ENCODE results near the gene TIAL1. TPM values are rescaled to one million over a fixed set of nuclear protein-coding genes. Genes with fewer than 3 reads are reported as not detected.

Gene TIAL1
- total and polyA plus RNA-seq, 3 donors from 2014 or later, result 71.0 to 104 (median 82.3) TPM

DNA sequence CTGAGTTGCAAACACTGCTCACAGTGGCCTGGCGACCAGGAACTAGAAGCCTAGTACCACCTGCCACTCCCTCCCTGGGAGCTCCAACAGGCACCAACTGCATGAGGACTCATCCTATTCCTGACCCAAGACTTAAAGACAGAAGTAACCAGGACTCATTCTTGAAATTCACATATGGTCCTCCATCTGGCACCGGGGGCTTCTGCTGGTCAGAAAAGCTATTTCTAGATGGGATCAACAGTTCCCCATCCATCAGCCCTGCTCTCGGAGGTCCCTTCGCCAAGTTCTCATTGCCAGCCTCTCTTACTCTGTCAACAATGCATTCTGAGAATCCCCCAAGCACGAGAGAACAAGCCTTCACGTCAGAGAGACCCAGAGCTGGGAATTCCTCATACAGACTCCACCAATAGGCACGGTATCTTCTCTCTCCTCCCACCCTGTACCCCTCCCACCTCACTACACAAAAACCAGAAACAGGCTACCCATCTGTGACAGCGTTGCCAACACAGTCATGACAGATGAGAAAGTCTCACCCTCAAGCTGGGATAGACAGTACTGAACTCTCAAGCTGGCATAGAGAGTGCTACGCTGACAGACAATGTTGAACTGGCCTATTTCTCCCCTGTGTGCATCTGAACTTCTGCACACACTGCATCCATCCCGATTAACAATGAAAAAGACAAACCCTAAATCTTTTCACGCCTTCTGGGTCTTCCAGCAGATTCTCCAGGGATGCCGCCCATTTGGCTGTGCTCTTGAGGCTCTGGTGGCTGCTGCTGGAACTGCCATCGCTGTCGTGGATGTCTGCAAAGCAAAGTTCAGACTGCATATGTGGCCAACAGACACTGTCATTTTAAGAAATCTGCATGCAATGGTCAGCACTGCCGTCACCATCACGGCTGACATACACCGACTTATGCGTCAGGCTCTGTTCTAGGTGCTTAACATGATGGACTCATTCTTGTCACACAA, 69.9 kb downstream of the TIAL1 start:
- no peaks in the 10 kb centered on the region for H3K4me1 ChIP-seq
- no peak overlapping the region for H3K27ac ChIP-seq

DNA sequence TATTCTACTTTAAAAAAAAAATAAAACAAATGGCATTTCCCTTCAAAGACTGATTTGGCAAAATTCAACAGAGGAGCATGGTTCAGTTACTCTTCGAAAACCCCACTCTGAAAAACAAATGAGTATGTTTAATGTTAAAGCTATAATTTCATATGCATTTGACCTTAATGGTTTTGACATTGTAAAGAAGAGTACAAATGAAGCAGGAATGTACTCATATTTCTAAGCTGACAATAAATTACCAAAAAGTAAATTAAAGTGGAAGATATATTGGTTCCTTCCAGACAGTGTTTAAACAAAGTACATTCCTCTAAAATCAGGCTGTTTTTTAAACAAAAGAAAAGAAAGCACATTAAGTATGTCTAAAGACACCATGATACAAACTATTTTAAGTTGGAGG, 70.6 kb downstream of the TIAL1 start:
- no peak overlapping the region for H3K27ac ChIP-seq
- no peak for DNase-seq

More for the DNA sequence above, 69.9 kb downstream of the TIAL1 start:
- Histone ChIP-seq H3K9me3 (no peaks in the 10 kb centered on the region), H3K27me3 (no peaks in the 10 kb centered on the region), H3K4me3 (no peak overlapping the region), H3K36me3 (ENCODE audit: low read depth, missing control alignments) (no peaks in the 10 kb centered on the region)
- intact Hi-C loops (cut with DNase I; ENCODE audit: low total_unique reads), result no loop called here
- TF ChIP-seq POLR2A (IDR thresholded peaks at IDR 0.05), result no peak
- TF ChIP-seq, protein P1, sequence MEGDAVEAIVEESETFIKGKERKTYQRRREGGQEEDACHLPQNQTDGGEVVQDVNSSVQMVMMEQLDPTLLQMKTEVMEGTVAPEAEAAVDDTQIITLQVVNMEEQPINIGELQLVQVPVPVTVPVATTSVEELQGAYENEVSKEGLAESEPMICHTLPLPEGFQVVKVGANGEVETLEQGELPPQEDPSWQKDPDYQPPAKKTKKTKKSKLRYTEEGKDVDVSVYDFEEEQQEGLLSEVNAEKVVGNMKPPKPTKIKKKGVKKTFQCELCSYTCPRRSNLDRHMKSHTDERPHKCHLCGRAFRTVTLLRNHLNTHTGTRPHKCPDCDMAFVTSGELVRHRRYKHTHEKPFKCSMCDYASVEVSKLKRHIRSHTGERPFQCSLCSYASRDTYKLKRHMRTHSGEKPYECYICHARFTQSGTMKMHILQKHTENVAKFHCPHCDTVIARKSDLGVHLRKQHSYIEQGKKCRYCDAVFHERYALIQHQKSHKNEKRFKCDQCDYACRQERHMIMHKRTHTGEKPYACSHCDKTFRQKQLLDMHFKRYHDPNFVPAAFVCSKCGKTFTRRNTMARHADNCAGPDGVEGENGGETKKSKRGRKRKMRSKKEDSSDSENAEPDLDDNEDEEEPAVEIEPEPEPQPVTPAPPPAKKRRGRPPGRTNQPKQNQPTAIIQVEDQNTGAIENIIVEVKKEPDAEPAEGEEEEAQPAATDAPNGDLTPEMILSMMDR (IDR thresholded peaks at IDR 0.05), result peak in 1 of 3 experiments; percentile 4
- DNase-seq, result no peak
- 77 to 81% methylated on average over 18 of the region's 18 CpGs for WGBS, 2 donors

GRCh38 chr10:119525116-119525515, 71.6 kb downstream of the TIAL1 start:
- Histone ChIP-seq H3K4me3 (no peak overlapping the region), H3K4me1 (no peaks in the 10 kb centered on the region), H3K27ac (no peak overlapping the region), H3K27me3 (no peaks in the 10 kb centered on the region), H3K36me3 (ENCODE audit: low read depth, missing control alignments) (no peaks in the 10 kb centered on the region), H3K9me3 (no peaks in the 10 kb centered on the region)
- TF ChIP-seq, protein P1 (IDR thresholded peaks at IDR 0.05), result no peak
- TF ChIP-seq POLR2A (IDR thresholded peaks at IDR 0.05), result no peak
- intact Hi-C loops (cut with DNase I; ENCODE audit: low total_unique reads), result no loop called here
- no peak for DNase-seq
- WGBS, 2 donors, result 94% methylated on average over 5 of the region's 5 CpGs

More for the DNA sequence above, 70.6 kb downstream of the TIAL1 start:
- H3K4me1 ChIP-seq, result no peaks in the 10 kb centered on the region
- intact Hi-C loops (cut with DNase I; ENCODE audit: low total_unique reads), result no loop called here
- no peaks in the 10 kb centered on the region for H3K36me3 ChIP-seq (ENCODE audit: low read depth, missing control alignments)
- no peak overlapping the region for H3K4me3 ChIP-seq
- H3K9me3 ChIP-seq, result no peaks in the 10 kb centered on the region
- no peaks in the 10 kb centered on the region for H3K27me3 ChIP-seq
- no peak for TF ChIP-seq POLR2A (IDR thresholded peaks at IDR 0.05)
- TF ChIP-seq, protein P1 (IDR thresholded peaks at IDR 0.05), result no peak
- 82 to 86% methylated on average over 1 of the region's 1 CpG for WGBS, 2 donors

GRCh38 chr10:119524720-119525070, 72.1 kb downstream of the TIAL1 start:
- Histone ChIP-seq H3K4me1 (no peaks in the 10 kb centered on the region), H3K9me3 (no peaks in the 10 kb centered on the region), H3K27me3 (no peaks in the 10 kb centered on the region), H3K4me3 (no peak overlapping the region), H3K27ac (no peak overlapping the region), H3K36me3 (ENCODE audit: low read depth, missing control alignments) (no peaks in the 10 kb centered on the region)
- 91 to 97% methylated on average over 13 of the region's 13 CpGs for WGBS, 2 donors
- TF ChIP-seq, protein P1 (IDR thresholded peaks at IDR 0.05), result no peak
- no peak for TF ChIP-seq POLR2A (IDR thresholded peaks at IDR 0.05)
- no peak for DNase-seq
- intact Hi-C loops (cut with DNase I; ENCODE audit: low total_unique reads), result no loop called here

Measured in testis (tissue), 3 donors.